NAMALWA (cell line): Measurements from ENCODE around the gene THAP8.

Experiments
- DNase-seq: peaks from one replicate; pipeline ENCODE4 v3.0.0-alpha.2; 2015; ENCODE audit warnings: low spot score

The THAP8 gene

DNA sequence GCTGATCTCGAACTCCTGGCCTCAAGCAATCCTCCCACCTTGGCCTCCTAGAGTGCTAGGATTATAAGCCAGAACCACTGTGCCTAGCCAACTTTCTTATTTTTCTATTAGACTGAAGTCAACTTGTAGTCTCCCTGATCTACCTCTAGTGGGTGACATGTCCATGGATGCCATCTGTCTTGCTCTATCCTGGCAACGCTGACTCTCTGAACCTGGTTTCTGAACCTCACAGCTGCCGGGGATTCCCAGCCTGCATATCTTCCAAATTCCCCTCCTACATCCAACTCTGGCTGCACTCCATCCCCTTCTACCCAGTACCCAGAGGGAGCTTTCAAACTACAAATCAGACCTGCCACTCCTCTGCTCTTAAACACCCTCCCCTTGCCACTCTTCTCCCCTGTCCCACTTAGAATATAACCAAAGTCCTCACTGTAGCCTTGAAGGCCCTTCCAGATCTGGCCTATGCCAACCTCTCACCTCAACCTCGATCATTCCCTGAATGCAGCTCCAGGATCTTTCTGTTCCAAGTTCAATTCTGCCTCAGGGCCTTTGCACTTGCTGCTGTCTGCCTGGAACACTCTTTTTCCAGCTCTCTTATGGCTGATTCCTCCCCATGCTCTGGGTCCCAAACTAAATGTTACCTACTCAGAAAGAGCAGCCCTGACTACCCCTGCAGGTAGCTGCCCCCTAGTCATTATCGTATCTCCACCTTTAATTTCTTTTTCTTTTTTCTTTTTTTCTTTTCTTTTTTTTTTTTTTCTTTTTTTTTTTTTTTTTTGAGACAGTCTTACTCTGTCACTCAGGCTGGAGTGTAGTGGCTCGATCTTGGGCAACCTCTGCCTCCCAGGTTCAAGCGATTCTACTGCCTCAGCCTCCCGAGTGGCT, 23.6 kb downstream of the THAP8 start:
- no peak for DNase-seq

DNA sequence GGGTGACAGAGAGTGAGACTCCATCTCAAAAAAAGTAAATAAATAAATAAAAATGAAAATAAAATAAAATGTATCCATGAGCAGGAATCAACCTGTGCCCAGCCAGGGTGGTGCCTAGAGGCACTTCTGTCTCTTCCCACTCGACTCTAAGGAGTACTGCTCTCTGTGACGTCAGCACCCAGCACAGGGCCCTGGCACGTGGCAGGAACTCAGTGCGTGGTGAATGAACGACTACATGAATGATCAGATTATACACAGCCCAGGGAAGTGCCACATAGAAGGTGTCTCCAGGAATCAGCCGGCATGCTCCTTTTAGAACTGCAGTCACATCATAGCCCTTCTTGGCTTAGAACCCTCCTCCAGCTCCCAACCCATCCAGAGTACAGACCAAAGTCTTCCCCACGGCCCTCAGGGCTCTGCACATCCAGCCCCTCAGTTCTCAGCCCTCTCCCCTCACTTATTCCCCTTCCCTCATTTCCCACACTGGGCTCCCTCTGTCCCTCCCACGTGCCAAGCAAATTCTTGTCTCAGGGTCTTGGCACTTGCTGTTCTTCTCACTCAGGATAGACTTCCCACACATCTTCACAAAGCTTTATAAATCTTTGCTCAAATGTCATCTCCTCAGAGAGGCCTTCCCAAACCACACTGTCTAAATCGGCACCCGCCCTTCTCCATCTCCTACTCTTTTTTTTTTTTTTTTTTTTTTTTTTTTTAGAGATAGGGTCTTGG, 25.6 kb downstream of the THAP8 start:
- no peak for DNase-seq

DNA sequence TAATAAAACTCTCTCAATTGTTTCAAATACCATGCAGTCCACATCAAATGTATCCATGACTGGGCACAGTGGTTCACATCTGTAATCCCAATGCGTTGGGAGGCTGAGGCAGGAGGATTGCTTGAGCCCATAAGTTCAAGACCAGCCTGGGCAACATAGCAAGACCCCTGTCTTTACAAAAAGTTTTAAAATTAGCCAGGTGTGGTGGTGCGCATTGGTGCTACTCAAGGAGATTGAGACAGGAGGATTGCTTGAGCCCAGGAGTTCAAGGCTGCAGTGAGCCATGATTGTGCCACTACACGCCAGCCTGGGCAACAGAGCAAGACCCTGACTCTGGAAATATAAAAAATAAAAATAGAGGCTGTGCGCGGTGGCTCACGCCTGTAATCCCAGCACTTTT, 26.4 kb downstream of the THAP8 start:
- no peak for DNase-seq

DNA sequence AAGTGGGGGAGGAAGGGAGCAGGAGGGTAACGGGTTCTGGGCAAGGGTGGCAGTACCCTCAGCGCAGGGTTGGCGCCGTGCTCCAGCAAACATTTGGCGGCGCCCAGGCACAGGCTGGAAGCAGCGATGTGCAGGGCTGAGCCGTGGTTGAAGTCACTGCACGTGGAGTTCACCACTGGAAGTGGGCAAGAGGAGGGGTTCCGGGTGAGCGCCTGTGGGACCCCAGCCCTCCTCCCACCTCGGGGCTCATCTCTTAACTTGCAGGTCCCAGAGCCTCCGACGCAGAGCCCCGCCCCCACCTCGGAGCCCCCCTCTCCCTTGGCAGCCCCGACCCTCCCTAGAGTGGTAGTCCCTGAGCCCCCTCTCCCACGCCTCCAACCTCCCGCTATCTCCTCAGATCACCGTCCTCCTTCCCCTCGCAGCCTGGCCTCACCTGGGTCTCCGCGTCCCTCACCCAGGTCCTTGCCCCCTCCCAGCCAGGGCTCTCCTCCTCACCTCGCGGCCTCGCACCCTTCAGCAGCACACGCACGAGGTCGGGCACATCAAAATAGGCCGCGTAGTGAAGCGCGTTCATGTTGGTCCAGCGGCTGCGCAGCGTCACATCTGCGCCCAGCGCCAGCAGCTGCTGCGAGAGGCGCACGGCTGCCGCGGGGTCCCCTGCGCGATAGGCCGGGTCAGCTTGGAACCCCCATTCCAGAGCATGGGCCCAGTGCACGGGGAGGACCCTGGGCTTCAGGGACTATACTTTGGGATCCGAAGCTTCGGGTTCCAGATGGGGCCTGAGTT, 27.8 kb downstream of the THAP8 start:
- no peak for DNase-seq

DNA sequence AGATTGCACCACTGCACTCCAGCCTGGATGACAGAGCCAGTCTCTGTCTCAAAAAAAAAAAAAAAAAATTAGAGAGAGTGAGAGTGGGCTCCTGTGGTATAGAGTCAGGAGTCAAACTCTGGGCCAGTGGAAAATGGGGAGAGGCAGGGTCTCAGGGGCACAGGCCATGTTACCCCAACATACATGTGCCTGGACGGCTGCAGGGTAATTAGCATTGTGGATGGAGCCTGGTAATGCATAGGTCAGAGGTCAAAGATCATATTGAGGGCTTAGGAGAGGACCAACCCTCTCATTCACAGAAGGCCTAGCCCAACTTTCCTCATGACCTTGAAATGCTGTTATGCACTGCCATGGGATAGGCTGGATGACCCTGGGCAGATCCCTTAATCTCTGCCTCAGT, 28.5 kb downstream of the THAP8 start:
- DNase-seq: no peak

DNA sequence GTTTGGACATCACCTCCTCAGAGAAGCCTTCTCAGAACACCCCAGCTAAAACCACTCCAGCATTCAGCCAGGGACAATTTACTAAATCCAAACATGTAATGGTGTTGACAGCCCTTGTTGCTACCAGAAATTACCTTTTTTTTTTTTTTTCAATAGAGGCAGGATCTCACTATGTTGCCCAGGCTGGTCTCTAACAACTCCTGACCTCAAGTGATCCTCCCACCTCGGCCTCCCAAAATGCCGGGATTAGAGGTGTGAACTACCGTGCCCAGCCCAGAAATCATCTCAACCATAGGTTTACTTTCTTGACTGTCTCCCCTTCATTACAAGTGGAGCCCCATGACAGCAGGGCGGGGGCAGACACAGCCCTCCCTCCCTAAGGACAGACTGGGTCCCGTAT, 30.7 kb downstream of the THAP8 start:
- no peak for DNase-seq

GRCh38 chr19:36019061-36019670, 34.9 kb downstream of the THAP8 start:
- DNase-seq: no peak

DNA sequence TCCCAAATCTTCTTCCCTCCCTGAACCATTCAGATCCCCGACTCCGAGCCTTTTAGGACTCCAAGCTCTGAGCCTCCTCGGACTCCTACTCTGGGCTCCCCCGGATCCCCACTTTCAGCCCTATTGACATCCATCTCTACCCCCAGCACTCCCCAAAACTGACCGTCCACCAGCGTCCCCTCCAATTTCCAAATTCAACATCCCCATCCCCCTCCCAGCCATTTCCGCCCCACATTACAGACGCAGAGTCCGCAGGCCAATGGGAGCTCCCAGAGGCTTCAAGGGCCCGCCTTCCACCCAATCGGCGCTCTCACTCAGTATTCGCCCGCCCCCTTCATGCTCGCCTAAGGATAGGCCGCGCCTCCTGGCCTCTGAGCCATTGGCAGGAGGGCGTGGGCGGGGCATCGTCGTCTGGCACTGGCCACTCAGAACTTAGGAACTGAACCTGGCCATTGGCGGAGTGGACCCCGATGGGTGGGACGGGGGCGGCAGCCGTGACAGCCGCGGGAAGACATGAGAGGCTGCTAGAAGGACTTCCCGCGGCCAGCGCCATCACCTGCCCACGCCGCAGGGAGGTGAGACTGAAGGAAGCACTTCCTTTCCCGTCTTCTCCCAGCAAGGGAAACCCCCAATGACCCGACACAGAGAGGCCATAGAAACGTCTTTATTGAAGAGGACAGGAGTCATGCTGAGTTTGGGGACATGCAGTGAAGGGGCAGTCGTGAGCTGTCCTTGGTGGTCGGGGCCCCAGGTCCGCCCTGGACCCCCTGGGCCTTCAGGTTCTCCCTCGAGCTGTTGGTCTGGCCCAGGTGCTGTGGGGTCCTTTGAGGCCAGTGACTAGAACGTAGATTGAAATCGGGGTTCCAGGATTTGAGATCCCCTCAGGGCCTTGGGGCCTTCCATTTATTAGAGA, 39.8 kb downstream of the THAP8 start, which contains the start of gene ALKBH6:
TSS of gene ALKBH6 (minus strand) at position 202 of the 913 bp plus-strand sequence. CDS start 816 bp downstream, outside the sequence.
- peak; percentile 99 for DNase-seq

DNA sequence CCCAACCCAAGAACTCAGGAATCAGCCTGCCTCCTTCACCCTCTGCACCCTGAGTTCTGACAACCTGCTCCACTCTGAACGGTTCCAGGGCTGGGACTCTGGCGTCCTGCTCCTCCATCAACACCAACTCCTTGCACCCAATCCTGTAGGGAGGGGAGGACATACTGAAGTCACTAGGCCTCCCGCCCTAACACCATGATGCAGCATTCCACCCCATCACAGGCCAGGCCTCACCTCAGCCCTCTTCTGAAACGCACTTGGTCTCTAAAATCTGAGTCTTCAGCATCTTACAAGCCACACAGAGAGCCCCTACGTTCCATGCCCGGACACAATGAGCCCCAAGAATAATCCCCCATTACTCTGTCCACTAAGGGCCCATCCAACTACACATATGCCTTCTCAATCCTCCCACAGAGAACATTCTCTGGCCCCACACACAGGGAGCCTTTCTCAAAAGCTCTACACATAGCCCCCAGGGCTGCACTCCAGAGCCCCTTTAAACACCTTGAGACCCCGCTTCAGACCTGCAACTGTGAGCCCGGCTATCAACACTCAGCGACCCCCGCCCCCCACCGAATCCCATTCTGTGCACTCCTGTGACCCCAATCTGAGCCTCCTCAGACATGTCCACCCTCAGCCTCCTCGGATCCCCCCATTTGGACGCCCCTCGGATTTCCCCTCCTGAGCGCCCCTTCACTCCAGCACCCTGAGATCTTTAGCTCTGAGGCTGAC, 40.6 kb downstream of the THAP8 start:
- DNase-seq: no peak

DNA sequence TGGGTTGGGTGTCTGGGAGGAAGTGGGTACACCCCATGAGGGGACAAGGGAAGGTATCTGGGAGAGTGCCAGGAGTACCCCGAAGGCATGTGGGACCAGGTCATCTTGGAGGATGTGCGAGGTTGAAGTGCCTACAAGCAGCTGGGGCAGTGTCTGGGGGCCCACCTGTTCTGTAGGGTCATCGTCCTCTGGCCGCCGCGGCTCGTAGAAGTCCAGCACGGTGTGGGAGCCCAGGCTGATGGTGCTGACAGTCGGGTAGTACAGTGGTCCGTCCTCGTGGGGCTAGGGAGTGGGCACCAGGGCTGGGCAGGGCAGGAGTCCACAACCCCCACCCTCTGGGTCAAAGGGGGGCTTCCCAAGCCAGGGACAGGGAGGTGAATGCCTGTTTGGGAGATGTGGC, 43.7 kb downstream of the THAP8 start:
- DNase-seq: no peak

GRCh38 chr19:36009633-36010379, 44.3 kb downstream of the THAP8 start:
- no peak for DNase-seq

DNA sequence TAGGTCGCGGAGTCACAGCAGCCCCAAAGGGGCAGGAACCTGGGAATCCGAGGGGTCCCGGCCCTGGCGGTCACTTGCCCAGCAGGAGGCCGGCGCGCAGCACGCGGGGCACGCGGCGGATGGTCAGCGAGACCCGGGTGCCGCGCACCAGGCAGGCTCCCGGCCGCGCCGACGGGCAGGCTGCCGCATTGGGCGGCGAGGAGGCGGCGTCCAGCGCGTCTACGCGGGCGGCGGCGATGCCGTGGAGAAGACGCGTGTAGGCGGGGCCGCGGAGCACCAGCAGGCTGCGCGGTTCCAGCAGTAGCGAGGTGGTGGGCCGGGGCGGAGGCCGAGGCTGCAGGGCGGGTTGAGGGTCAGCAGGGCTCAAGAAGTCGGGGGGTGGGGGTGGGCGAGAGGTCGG, 44.9 kb downstream of the THAP8 start:
- no peak for DNase-seq

GRCh38 chr19:36008336-36008978, 45.6 kb downstream of the THAP8 start, which contains the start of gene SYNE4:
SYNE4 (minus strand) TSS chr19:36008813; CDS start chr19:36008681, 132 bp downstream.
- DNase-seq: no peak

DNA sequence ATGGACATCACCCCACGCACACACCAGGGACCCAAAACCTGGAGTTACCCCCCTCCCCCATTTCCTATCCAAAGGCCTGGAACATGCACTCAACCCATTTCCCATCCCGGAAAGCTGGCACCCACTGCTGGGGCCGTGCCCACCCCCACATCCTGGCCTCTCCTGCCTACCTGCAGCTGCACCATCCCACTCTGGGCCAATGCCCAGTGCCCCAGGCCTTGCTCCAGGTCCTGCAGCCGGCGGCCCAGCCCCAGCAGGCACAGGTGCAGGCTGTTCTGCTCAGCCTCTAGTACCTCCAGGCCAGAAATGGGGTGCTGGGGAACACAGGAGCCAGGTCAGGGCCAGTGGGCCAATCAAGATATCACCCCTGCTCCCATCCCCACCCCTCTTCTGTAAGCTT, 47.1 kb downstream of the THAP8 start:
- DNase-seq: no peak

GRCh38 chr19:36003284-36003683, 50.8 kb downstream of the THAP8 start:
- DNase-seq: no peak

- DNase-seq: no peak
Measured at GRCh38 chr19:36001605-36002004, 52.5 kb downstream of the THAP8 start.

DNA sequence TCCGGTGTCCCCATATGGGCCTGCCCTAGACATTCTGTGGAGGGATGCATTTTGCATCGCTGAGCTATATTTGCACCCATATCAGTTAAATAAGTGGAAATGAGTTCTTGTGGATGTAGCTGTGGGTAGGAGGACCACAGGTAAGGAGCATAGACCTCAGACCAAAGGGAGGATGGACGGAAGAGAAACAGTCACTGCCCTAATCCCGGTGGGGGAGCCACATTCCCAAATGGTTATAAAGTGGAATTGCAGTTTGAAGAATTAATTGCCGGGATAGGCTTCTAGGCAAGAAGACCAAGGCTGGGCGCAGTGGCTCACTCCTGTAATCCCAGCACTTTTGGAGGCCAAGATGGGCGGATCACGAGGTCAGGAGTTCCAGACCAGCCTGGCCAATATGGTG, 57.3 kb downstream of the THAP8 start:
- no peak for DNase-seq

- peak; percentile 95 for DNase-seq
Measured at GRCh38 chr19:35995048-35995993, 58.8 kb downstream of the THAP8 start, which contains the start of gene SDHAF1. SDHAF1 (plus strand) TSS chr19:35995188; CDS start chr19:35995275, 87 bp downstream.
